ENCODE results near the gene ZSWIM5. TPM values are rescaled to one million over a fixed set of nuclear protein-coding genes. Genes with fewer than 3 reads are reported as not detected.

Gene ZSWIM5
- total and polyA plus RNA-seq, 9 of the 15 experiments (the other 6 are each of a cell fraction or from before 2014, with no cell fraction given): under 0.01 to 0.07 (median 0.03) TPM; not detected in 3

DNA sequence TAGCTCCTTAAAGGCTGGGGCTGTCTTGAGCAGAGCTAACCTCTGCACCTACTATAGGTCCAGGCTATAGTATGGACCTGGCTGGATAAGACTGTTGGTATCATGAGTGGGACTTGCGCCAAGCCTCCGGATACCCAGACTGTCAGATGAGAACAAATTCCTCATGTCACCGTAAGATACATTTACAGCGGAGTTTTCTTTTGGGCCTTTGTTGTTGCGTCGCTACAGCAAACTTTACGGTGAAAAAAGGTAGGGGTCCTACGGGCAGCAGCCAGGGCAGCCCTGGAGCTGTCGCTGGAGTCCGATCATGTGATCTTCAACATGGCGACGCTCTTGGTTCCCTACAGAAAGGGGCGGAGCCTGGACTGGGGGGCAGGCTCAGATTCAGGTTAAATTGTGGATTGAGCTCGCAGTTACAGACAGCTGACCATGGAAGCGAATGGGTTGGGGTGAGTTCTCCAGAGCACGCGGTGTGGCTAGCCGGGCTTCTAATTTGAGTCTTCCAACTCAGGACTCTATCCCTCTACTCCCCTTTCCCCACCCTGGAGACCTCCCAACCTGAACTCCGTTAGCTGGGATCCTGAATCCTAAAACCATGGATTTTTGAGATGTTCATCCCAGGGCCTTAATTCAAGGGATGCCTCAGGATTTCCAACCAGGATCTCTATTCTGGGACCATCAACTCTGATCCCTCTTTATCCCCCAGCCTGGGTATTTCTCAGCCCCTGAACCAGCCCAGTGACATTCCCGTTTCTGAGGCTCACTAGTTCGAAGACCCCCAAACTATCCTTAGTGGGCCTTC lies 194.4 kb downstream of the ZSWIM5 start, which contains the start of gene UROD (continued):
- TF ChIP-seq BHLHE40 (IDR thresholded peaks at IDR 0.05; ENCODE audit: low read length): peak; percentile 8; the same call in 1 of the 2 replicates
- no peak for TF ChIP-seq ZNF184 (CRISPR knock-in tag; IDR thresholded peaks at IDR 0.05)
- no peak for TF ChIP-seq SRSF9 (IDR thresholded peaks at IDR 0.05; ENCODE audit: borderline replicate concordance, low read depth, low read length)
- TF ChIP-seq, protein P1, sequence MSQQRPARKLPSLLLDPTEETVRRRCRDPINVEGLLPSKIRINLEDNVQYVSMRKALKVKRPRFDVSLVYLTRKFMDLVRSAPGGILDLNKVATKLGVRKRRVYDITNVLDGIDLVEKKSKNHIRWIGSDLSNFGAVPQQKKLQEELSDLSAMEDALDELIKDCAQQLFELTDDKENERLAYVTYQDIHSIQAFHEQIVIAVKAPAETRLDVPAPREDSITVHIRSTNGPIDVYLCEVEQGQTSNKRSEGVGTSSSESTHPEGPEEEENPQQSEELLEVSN (IDR thresholded peaks at IDR 0.05; ENCODE audit: borderline replicate concordance in 1 of 2, extremely low read depth in 1 of 2, insufficient read depth in 1 of 2, insufficient read length in 1 of 2, low read depth in 1 of 2, low read length in 1 of 2, poor library complexity in 1 of 2, severe bottlenecking in 1 of 2): peak in 1 of 2 experiments; percentile 86
- no peak for TF ChIP-seq GABPB1 (CRISPR knock-in tag; IDR thresholded peaks at IDR 0.05)
- TF ChIP-seq SRSF7 (optimal IDR thresholded peaks at IDR 0.05; ENCODE audit: low read depth, low read length): no peak
- 0 out of 2 replicates have a peak, but pooled peaks have one; percentile 9 for TF ChIP-seq SOX6 (IDR thresholded peaks at IDR 0.05)
- TF ChIP-seq, protein P2, sequence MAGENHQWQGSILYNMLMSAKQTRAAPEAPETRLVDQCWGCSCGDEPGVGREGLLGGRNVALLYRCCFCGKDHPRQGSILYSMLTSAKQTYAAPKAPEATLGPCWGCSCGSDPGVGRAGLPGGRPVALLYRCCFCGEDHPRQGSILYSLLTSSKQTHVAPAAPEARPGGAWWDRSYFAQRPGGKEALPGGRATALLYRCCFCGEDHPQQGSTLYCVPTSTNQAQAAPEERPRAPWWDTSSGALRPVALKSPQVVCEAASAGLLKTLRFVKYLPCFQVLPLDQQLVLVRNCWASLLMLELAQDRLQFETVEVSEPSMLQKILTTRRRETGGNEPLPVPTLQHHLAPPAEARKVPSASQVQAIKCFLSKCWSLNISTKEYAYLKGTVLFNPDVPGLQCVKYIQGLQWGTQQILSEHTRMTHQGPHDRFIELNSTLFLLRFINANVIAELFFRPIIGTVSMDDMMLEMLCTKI (IDR thresholded peaks at IDR 0.05; ENCODE audit: partially characterized antibody): no peak
- TF ChIP-seq HMG20A (CRISPR knock-in tag; conservative IDR thresholded peaks at IDR 0.05): no peak
- TF ChIP-seq, protein P3, sequence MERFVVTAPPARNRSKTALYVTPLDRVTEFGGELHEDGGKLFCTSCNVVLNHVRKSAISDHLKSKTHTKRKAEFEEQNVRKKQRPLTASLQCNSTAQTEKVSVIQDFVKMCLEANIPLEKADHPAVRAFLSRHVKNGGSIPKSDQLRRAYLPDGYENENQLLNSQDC (CRISPR knock-in tag; IDR thresholded peaks at IDR 0.05): no peak; the same call in 1 of the 2 replicates
- TF ChIP-seq TCF3 (CRISPR knock-in tag; IDR thresholded peaks at IDR 0.05): no peak
- no peak for TF ChIP-seq JUNB (CRISPR knock-in tag; conservative IDR thresholded peaks at IDR 0.05)
- no peak for TF ChIP-seq POU5F1 (IDR thresholded peaks at IDR 0.05; ENCODE audit: borderline replicate concordance, low read depth, low read length, partially characterized antibody)
- TF ChIP-seq, protein P4, sequence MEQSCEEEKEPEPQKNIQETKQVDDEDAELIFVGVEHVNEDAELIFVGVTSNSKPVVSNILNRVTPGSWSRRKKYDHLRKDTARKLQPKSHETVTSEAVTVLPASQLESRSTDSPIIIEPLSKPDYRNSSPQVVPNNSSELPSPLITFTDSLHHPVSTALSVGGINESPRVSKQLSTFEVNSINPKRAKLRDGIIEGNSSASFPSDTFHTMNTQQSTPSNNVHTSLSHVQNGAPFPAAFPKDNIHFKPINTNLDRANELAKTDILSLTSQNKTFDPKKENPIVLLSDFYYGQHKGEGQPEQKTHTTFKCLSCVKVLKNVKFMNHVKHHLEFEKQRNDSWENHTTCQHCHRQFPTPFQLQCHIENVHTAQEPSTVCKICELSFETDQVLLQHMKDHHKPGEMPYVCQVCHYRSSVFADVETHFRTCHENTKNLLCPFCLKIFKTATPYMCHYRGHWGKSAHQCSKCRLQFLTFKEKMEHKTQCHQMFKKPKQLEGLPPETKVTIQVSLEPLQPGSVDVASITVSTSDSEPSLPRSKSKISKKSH (CRISPR knock-in tag; IDR thresholded peaks at IDR 0.05): no peak
- peak; percentile 58; the same call in 1 of the 2 replicates for TF ChIP-seq RNF2 (IDR thresholded peaks at IDR 0.05)
- no peak for TF ChIP-seq ZC3H11A (IDR thresholded peaks at IDR 0.05; ENCODE audit: low read depth, low read length)
- TF ChIP-seq PHB (CRISPR knock-in tag; IDR thresholded peaks at IDR 0.05): no peak
- no peak for TF ChIP-seq ETV1 (tag; conservative IDR thresholded peaks at IDR 0.05; ENCODE audit: low read depth)
- TF ChIP-seq, protein P5, sequence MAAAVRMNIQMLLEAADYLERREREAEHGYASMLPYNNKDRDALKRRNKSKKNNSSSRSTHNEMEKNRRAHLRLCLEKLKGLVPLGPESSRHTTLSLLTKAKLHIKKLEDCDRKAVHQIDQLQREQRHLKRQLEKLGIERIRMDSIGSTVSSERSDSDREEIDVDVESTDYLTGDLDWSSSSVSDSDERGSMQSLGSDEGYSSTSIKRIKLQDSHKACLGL (CRISPR knock-in tag; IDR thresholded peaks at IDR 0.05; ENCODE audit: borderline replicate concordance, poor library complexity, severe bottlenecking): peak; percentile 7
- no peak for TF ChIP-seq HNRNPUL1 (IDR thresholded peaks at IDR 0.05; ENCODE audit: low read length)
- TF ChIP-seq NONO (IDR thresholded peaks at IDR 0.05; ENCODE audit: low read depth in 2 of 2, low read length in 1 of 2): peak in 1 of 2 experiments; percentile 23; a peak in 1 of 4 replicates
- TF ChIP-seq ZNF232 (CRISPR knock-in tag; IDR thresholded peaks at IDR 0.05): peak; percentile 69; the same call in 1 of the 2 replicates
